ENCODE results near the gene B4GALT5. TPM values are rescaled to one million over a fixed set of nuclear protein-coding genes. Genes with fewer than 3 reads are reported as not detected.

B4GALT5 gene
- total RNA-seq, 2 experiments from 2014 or later: 18.6 to 19.0 TPM

- no peak for DNase-seq
- Mint-ChIP-seq H3K4me1 (ENCODE audit: low read depth) (peaks cover 5% of the 10 kb centered on the region), H3K9me3 (no peaks in the 10 kb centered on the region), H3K27me3 (ENCODE audit: low read depth) (peaks cover 19% of the 10 kb centered on the region), H3K4me3 (no peak overlapping the region), H3K36me3 (ENCODE audit: low read depth) (no peaks in the 10 kb centered on the region), H3K27ac (no peak overlapping the region)
- intact Hi-C loops (cut with micrococcal nuclease): no loop called here
- CTCF ChIA-PET: interaction anchor here (1.2 kb wide), 1 partner anchor 95 kb away, joined by 5 read pairs; no protein-coding TSS in a partner anchor
These were observed 37.1 kb upstream of the B4GALT5 start for GRCh38 chr20:49750611-49751396.

- no peaks in the 10 kb centered on the region for H3K9me3 Mint-ChIP-seq
- CTCF ChIA-PET: no interaction called here
- no peaks in the 10 kb centered on the region for H3K36me3 Mint-ChIP-seq (ENCODE audit: low read depth)
- H3K4me1 Mint-ChIP-seq (ENCODE audit: low read depth): peaks cover 5% of the 10 kb centered on the region
- peaks cover 14% of the 10 kb centered on the region for H3K27me3 Mint-ChIP-seq (ENCODE audit: low read depth)
- no peak overlapping the region for H3K4me3 Mint-ChIP-seq
- H3K27ac Mint-ChIP-seq: no peak overlapping the region
- no peak for DNase-seq
- intact Hi-C loops (cut with micrococcal nuclease): no loop called here
These were observed 35.9 kb upstream of the B4GALT5 start for GRCh38 chr20:49749625-49750024.

- CTCF ChIA-PET: no interaction called here
- no peak for DNase-seq
- Mint-ChIP-seq H3K4me1 (ENCODE audit: low read depth) (peaks cover 5% of the 10 kb centered on the region), H3K27ac (no peak overlapping the region), H3K4me3 (no peak overlapping the region), H3K27me3 (ENCODE audit: low read depth) (peaks cover 8% of the 10 kb centered on the region), H3K36me3 (ENCODE audit: low read depth) (no peaks in the 10 kb centered on the region), H3K9me3 (no peaks in the 10 kb centered on the region)
- intact Hi-C loops (cut with micrococcal nuclease): no loop called here
These were observed 34.8 kb upstream of the B4GALT5 start for GRCh38 chr20:49748525-49748838.

- H3K9me3 Mint-ChIP-seq: no peaks in the 10 kb centered on the region
- DNase-seq: peak; percentile 14
- H3K4me3 Mint-ChIP-seq: no peak overlapping the region
- H3K4me1 Mint-ChIP-seq (ENCODE audit: low read depth): peaks cover 5% of the 10 kb centered on the region
- no peaks in the 10 kb centered on the region for H3K36me3 Mint-ChIP-seq (ENCODE audit: low read depth)
- intact Hi-C loops (cut with micrococcal nuclease): no loop called here
- peaks cover 8% of the 10 kb centered on the region for H3K27me3 Mint-ChIP-seq (ENCODE audit: low read depth)
- no peak overlapping the region for H3K27ac Mint-ChIP-seq
- CTCF ChIA-PET: no interaction called here
These were observed 34.2 kb upstream of the B4GALT5 start for GRCh38 chr20:49747707-49748524.

GRCh38 chr20:49742948-49743347 lies 29.3 kb upstream of the B4GALT5 start:
- H3K4me3 Mint-ChIP-seq: no peak overlapping the region
- intact Hi-C loops (cut with micrococcal nuclease): no loop called here
- H3K9me3 Mint-ChIP-seq: no peaks in the 10 kb centered on the region
- no peak overlapping the region for H3K27ac Mint-ChIP-seq
- no peaks in the 10 kb centered on the region for H3K4me1 Mint-ChIP-seq (ENCODE audit: low read depth)
- no peak for DNase-seq
- CTCF ChIA-PET: interaction anchor here (0.6 kb wide), 1 partner anchor 59 kb away, joined by 3 read pairs; no protein-coding TSS in a partner anchor
- H3K27me3 Mint-ChIP-seq (ENCODE audit: low read depth): no peaks in the 10 kb centered on the region
- no peaks in the 10 kb centered on the region for H3K36me3 Mint-ChIP-seq (ENCODE audit: low read depth)

- Mint-ChIP-seq H3K9me3 (no peaks in the 10 kb centered on the region), H3K27me3 (ENCODE audit: low read depth) (no peaks in the 10 kb centered on the region), H3K27ac (no peak overlapping the region), H3K36me3 (ENCODE audit: low read depth) (no peaks in the 10 kb centered on the region), H3K4me1 (ENCODE audit: low read depth) (no peaks in the 10 kb centered on the region), H3K4me3 (no peak overlapping the region)
- intact Hi-C loops (cut with micrococcal nuclease): no loop called here
- DNase-seq: no peak
- CTCF ChIA-PET: no interaction called here
These were observed 28.3 kb upstream of the B4GALT5 start for GRCh38 chr20:49741977-49742376.

- no peaks in the 10 kb centered on the region for H3K36me3 Mint-ChIP-seq (ENCODE audit: low read depth)
- H3K9me3 Mint-ChIP-seq: no peaks in the 10 kb centered on the region
- H3K4me1 Mint-ChIP-seq (ENCODE audit: low read depth): no peaks in the 10 kb centered on the region
- DNase-seq: no peak
- no peak overlapping the region for H3K4me3 Mint-ChIP-seq
- CTCF ChIA-PET: interaction anchor here (0.7 to 1.1 kb wide), 2 partner anchors 131 to 179 kb away, joined by 3 to 6 read pairs; no protein-coding TSS in a partner anchor
- H3K27me3 Mint-ChIP-seq (ENCODE audit: low read depth): no peaks in the 10 kb centered on the region
- intact Hi-C loops (cut with micrococcal nuclease): no loop called here
- no peak overlapping the region for H3K27ac Mint-ChIP-seq
These were observed 27.1 kb upstream of the B4GALT5 start for GRCh38 chr20:49740807-49741206.

GRCh38 chr20:49739042-49739441 lies 25.4 kb upstream of the B4GALT5 start:
- Mint-ChIP-seq H3K27me3 (ENCODE audit: low read depth) (no peaks in the 10 kb centered on the region), H3K4me1 (ENCODE audit: low read depth) (no peaks in the 10 kb centered on the region), H3K27ac (no peak overlapping the region), H3K4me3 (no peak overlapping the region), H3K9me3 (no peaks in the 10 kb centered on the region), H3K36me3 (ENCODE audit: low read depth) (no peaks in the 10 kb centered on the region)
- CTCF ChIA-PET: no interaction called here
- DNase-seq: no peak
- intact Hi-C loops (cut with micrococcal nuclease): no loop called here

GRCh38 chr20:49737260-49737659 lies 23.6 kb upstream of the B4GALT5 start:
- Mint-ChIP-seq H3K4me1 (ENCODE audit: low read depth) (no peaks in the 10 kb centered on the region), H3K27ac (no peak overlapping the region), H3K27me3 (ENCODE audit: low read depth) (no peaks in the 10 kb centered on the region), H3K36me3 (ENCODE audit: low read depth) (no peaks in the 10 kb centered on the region), H3K4me3 (no peak overlapping the region), H3K9me3 (no peaks in the 10 kb centered on the region)
- intact Hi-C loops (cut with micrococcal nuclease): no loop called here
- CTCF ChIA-PET: interaction anchor here (1.1 kb wide), 1 partner anchor 8 kb away, joined by 3 read pairs; no protein-coding TSS in a partner anchor
- DNase-seq: no peak

- CTCF ChIA-PET: interaction anchor here (1.1 kb wide), 1 partner anchor 8 kb away, joined by 3 read pairs; no protein-coding TSS in a partner anchor
- Mint-ChIP-seq H3K36me3 (ENCODE audit: low read depth) (no peaks in the 10 kb centered on the region), H3K27ac (no peak overlapping the region), H3K4me1 (ENCODE audit: low read depth) (peaks cover 5% of the 10 kb centered on the region), H3K9me3 (no peaks in the 10 kb centered on the region), H3K27me3 (ENCODE audit: low read depth) (peaks cover 2% of the 10 kb centered on the region), H3K4me3 (no peak overlapping the region)
- DNase-seq: no peak
- intact Hi-C loops (cut with micrococcal nuclease): no loop called here
These were observed 16.1 kb upstream of the B4GALT5 start for GRCh38 chr20:49729780-49730179.

GRCh38 chr20:49727894-49728885 lies 14.5 kb upstream of the B4GALT5 start:
- H3K27ac Mint-ChIP-seq: no peak overlapping the region
- H3K27me3 Mint-ChIP-seq (ENCODE audit: low read depth): peaks cover 2% of the 10 kb centered on the region
- CTCF ChIA-PET: interaction anchor here (0.6 kb wide), 1 partner anchor 73 kb away, joined by 3 read pairs; no protein-coding TSS in a partner anchor
- H3K36me3 Mint-ChIP-seq (ENCODE audit: low read depth): no peaks in the 10 kb centered on the region
- H3K4me1 Mint-ChIP-seq (ENCODE audit: low read depth): peaks cover 5% of the 10 kb centered on the region
- intact Hi-C loops (cut with micrococcal nuclease): no loop called here
- H3K4me3 Mint-ChIP-seq: no peak overlapping the region
- no peak for DNase-seq
- no peaks in the 10 kb centered on the region for H3K9me3 Mint-ChIP-seq

- CTCF ChIA-PET: interaction anchor here (0.6 kb wide), 3 partner anchors 74 to 129 kb away, joined by 3 to 4 read pairs (median 3); no protein-coding TSS in a partner anchor
- H3K36me3 Mint-ChIP-seq (ENCODE audit: low read depth): no peaks in the 10 kb centered on the region
- H3K4me1 Mint-ChIP-seq (ENCODE audit: low read depth): peaks cover 5% of the 10 kb centered on the region
- no peak overlapping the region for H3K27ac Mint-ChIP-seq
- H3K4me3 Mint-ChIP-seq: no peak overlapping the region
- no peak for DNase-seq
- peaks cover 2% of the 10 kb centered on the region for H3K27me3 Mint-ChIP-seq (ENCODE audit: low read depth)
- intact Hi-C loops (cut with micrococcal nuclease): no loop called here
- no peaks in the 10 kb centered on the region for H3K9me3 Mint-ChIP-seq
These were observed 13.8 kb upstream of the B4GALT5 start for GRCh38 chr20:49727478-49727877.

Data from activated naive CD4-positive, alpha-beta T cell treated with anti-CD3 and anti-CD28 coated beads for 36 hours (primary cell).